Measurements from ENCODE around the gene ZRANB3. TPM values are rescaled to one million over a fixed set of nuclear protein-coding genes. Genes with fewer than 3 reads are reported as not detected.

The ZRANB3 gene
- total RNA-seq, 1 donor from 2014 or later, result 7.0 TPM

GRCh38 chr2:135190799-135191198 is 340.2 kb downstream of the ZRANB3 start:
- TF ChIP-seq, protein P1, sequence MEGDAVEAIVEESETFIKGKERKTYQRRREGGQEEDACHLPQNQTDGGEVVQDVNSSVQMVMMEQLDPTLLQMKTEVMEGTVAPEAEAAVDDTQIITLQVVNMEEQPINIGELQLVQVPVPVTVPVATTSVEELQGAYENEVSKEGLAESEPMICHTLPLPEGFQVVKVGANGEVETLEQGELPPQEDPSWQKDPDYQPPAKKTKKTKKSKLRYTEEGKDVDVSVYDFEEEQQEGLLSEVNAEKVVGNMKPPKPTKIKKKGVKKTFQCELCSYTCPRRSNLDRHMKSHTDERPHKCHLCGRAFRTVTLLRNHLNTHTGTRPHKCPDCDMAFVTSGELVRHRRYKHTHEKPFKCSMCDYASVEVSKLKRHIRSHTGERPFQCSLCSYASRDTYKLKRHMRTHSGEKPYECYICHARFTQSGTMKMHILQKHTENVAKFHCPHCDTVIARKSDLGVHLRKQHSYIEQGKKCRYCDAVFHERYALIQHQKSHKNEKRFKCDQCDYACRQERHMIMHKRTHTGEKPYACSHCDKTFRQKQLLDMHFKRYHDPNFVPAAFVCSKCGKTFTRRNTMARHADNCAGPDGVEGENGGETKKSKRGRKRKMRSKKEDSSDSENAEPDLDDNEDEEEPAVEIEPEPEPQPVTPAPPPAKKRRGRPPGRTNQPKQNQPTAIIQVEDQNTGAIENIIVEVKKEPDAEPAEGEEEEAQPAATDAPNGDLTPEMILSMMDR (IDR thresholded peaks at IDR 0.05), result no peak
- H3K4me3 Mint-ChIP-seq (ENCODE audit: unreplicated experiment), result no peak overlapping the region
- H3K9me3 Mint-ChIP-seq (ENCODE audit: low read depth), result peaks cover 34% of the 10 kb centered on the region
- H3K27ac Mint-ChIP-seq (ENCODE audit: unreplicated experiment), result no peak overlapping the region
- H3K27me3 Mint-ChIP-seq (ENCODE audit: low read depth), result no peaks in the 10 kb centered on the region
- peaks cover 9% of the 10 kb centered on the region for H3K36me3 Mint-ChIP-seq (ENCODE audit: low read depth)
- H3K4me1 Mint-ChIP-seq (ENCODE audit: low read depth), result no peaks in the 10 kb centered on the region
- no peak for DNase-seq (ENCODE audit: low spot score)

DNA sequence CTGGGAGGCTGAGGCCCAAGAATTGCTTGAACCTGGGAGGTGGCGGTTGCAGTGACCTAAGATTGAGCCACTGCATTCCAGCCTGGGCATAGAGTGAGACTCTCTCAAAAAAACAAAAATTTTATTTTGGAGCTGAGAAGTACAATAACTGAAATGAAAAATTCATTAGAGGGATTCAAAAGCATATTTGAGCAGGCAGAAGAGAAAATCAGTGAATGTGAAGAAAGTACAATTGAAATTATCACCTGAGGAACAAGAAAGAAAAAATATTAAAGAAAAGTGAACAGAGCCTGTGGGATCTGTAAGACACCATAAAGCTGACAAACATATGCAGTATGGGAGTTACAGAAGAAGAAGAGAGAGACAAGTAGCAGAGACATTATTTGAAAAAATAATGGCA is 341.9 kb downstream of the ZRANB3 start:
- peaks cover 32% of the 10 kb centered on the region for H3K9me3 Mint-ChIP-seq (ENCODE audit: low read depth)
- H3K27ac Mint-ChIP-seq (ENCODE audit: unreplicated experiment), result no peak overlapping the region
- DNase-seq (ENCODE audit: low spot score), result no peak
- peaks cover 8% of the 10 kb centered on the region for H3K36me3 Mint-ChIP-seq (ENCODE audit: low read depth)
- no peaks in the 10 kb centered on the region for H3K4me1 Mint-ChIP-seq (ENCODE audit: low read depth)
- no peak overlapping the region for H3K4me3 Mint-ChIP-seq (ENCODE audit: unreplicated experiment)
- TF ChIP-seq, protein P1 (IDR thresholded peaks at IDR 0.05), result no peak
- no peaks in the 10 kb centered on the region for H3K27me3 Mint-ChIP-seq (ENCODE audit: low read depth)

DNA sequence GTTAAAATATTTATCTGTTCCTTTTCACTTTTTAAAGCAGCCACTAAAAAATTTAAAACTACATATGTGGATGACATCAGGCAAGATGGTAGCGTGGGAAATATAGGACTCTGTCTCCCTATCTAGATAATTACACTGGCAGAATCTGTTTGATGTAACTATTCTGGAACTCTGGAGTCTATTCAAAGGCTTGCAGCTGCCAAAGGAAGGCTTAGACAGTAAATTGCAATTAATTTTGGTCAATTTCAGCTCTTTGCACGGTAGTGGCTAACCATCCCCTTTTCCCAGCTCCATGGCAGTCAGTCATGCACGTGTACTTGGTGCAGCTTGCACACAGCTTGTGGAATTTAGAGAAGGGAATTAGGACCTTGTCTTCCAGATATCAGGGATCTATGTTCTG is 343.7 kb downstream of the ZRANB3 start:
- Mint-ChIP-seq H3K4me1 (ENCODE audit: low read depth) (no peaks in the 10 kb centered on the region), H3K27me3 (ENCODE audit: low read depth) (no peaks in the 10 kb centered on the region), H3K9me3 (ENCODE audit: low read depth) (peaks cover 18% of the 10 kb centered on the region), H3K27ac (ENCODE audit: unreplicated experiment) (no peak overlapping the region), H3K36me3 (ENCODE audit: low read depth) (peaks cover 7% of the 10 kb centered on the region), H3K4me3 (ENCODE audit: unreplicated experiment) (no peak overlapping the region)
- DNase-seq (ENCODE audit: low spot score), result no peak
- TF ChIP-seq, protein P1 (IDR thresholded peaks at IDR 0.05), result no peak

GRCh38 chr2:135186054-135186453 is 345.0 kb downstream of the ZRANB3 start:
- Mint-ChIP-seq H3K36me3 (ENCODE audit: low read depth) (peaks cover 4% of the 10 kb centered on the region), H3K4me3 (ENCODE audit: unreplicated experiment) (no peak overlapping the region)

DNA sequence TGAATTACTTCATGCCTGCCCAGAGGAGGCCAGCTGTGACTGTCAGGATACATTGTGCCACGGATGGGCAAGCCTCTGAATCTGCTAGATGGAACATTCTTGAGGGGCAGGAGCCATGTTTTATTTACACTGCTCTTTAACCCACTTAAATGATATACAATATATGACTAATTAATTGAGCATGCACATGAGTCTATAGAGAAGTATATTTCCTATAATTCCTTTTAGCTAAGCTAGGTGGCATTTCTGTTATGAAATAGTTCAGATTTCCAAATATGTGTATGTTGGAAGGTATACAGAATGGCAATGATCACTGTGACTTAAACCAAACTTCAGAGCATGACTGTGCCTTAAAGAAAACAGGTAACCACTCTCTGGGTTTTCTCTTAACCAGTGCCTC is 347.2 kb downstream of the ZRANB3 start:
- Mint-ChIP-seq H3K9me3 (ENCODE audit: low read depth) (no peaks in the 10 kb centered on the region), H3K27ac (ENCODE audit: unreplicated experiment) (no peak overlapping the region), H3K4me3 (ENCODE audit: unreplicated experiment) (no peak overlapping the region), H3K36me3 (ENCODE audit: low read depth) (no peaks in the 10 kb centered on the region), H3K4me1 (ENCODE audit: low read depth) (no peaks in the 10 kb centered on the region), H3K27me3 (ENCODE audit: low read depth) (no peaks in the 10 kb centered on the region)
- TF ChIP-seq, protein P1 (IDR thresholded peaks at IDR 0.05), result no peak
- no peak for DNase-seq (ENCODE audit: low spot score)

More at GRCh38 chr2:135186054-135186453, 345.0 kb downstream of the ZRANB3 start:
- H3K9me3 Mint-ChIP-seq (ENCODE audit: low read depth), result peaks cover 12% of the 10 kb centered on the region
- H3K27ac Mint-ChIP-seq (ENCODE audit: unreplicated experiment), result no peak overlapping the region
- H3K4me1 Mint-ChIP-seq (ENCODE audit: low read depth), result no peaks in the 10 kb centered on the region
- H3K27me3 Mint-ChIP-seq (ENCODE audit: low read depth), result no peaks in the 10 kb centered on the region
- TF ChIP-seq, protein P1 (IDR thresholded peaks at IDR 0.05), result no peak
- DNase-seq (ENCODE audit: low spot score), result no peak

Data from chondrocyte (in vitro differentiated cells).